Adrenal gland (tissue), 12 donors: ENCODE measurements around the gene TEKTIP1. TPM values are rescaled to one million over a fixed set of nuclear protein-coding genes. Genes with fewer than 3 reads are reported as not detected.
"Not testable (repeated sequence)": the region's sequence is repeated elsewhere in the genome, so short reads cannot be mapped to it uniquely, and the experiment has no call there.

Experiments used
- DNase-seq, 7 donors: peaks; one replicate each; pipeline ENCODE4 v3.0.0-alpha.2; 2019 to 2020
- H3K27ac ChIP-seq, 5 donors: fragments of 200-600 bp; sonication (generic) in 4 of 5; 1 replicate in 3 of 5; 2 replicates in 2 of 5; pipeline versions ENCODE4 v1.5.1 to v1.8.0; 2016 to 2020; ENCODE audit warnings: mild to moderate bottlenecking in 1 of 5
- H3K27me3 ChIP-seq: fragments of 200-600 bp; 2 replicates; pipeline ENCODE4 v1.8.0; 2021
- H3K36me3 ChIP-seq, 2 donors: fragments of 200-600 bp; replicated peaks in 1 of 2; 1 replicate in 1 of 2; 2 replicates in 1 of 2; pipeline versions ENCODE4 v1.5.1 to v1.8.0; 2018 to 2022
- H3K4me1 ChIP-seq, 2 donors: fragments of 200-600 bp; replicated peaks in 1 of 2; 1 replicate in 1 of 2; 2 replicates in 1 of 2; pipeline versions ENCODE4 v1.5.1 to v1.8.0; 2018 to 2021
- H3K4me3 ChIP-seq, 4 donors: fragments of 200-600 bp; sonication (generic) in 3 of 4; one replicate each; pipeline ENCODE4 v1.5.1; 2016 to 2018
- H3K9me3 ChIP-seq, 3 donors: fragments of 200-600 bp; sonication (generic) in 1 of 3; replicated peaks in 1 of 3; 1 replicate in 2 of 3; 2 replicates in 1 of 3; pipeline versions ENCODE4 v1.5.1 to v1.8.0; 2016 to 2021
- POLR2A ChIP-seq, 2 donors: fragments of 450-650 bp; IDR thresholded peaks; one replicate each; pipeline ENCODE4 v1.6.1; 2017; ENCODE audit warnings: antibody characterized with exemption in 2 of 2, mild to moderate bottlenecking in 2 of 2, moderate library complexity in 1 of 2
- WGBS, 4 donors: extraction: QIAGEN DNeasy Blood & Tissue Kit in 2 of 4; methylation state at CpG; one replicate each; pipeline versions ENCODE4 v1.1.5 to v1.1.7; 2013 to 2017; 5-methylcytosine and 5-hydroxymethylcytosine counted together
- intact Hi-C, 2 donors: fragments of 100-400 bp; cut with DNase I; formaldehyde crosslinking; loops; one replicate each; pipeline versions ENCODE4 v1.14.1 to v1.15.0; 2022 to 2023
- polyA plus RNA-seq, 3 donors: library from polyadenylated mRNA; stranded (reverse); fragments of 200-250 nt in 2 of 3; fragments of 350-450 nt in 1 of 3; fragmentation: Illumina TruSeq in 1 of 3; extraction: RNeasy Lipid Tissue Mini Kit (QIAGEN cat#74804) in 1 of 3; gene quantifications; one replicate each; pipeline ENCODE4 v1.2.3, GENCODE V29; 2013 to 2014
- total RNA-seq, 9 donors: library from RNA; depleted of rRNA in 4 of 9; stranded (reverse); fragments of >200 nt in 4 of 9; fragments of 120-200 nt in 1 of 9; fragmentation: NEBNext Ultra II Directional in 1 of 9; extraction: Animal tissue kit (Norgen Biotek cat#: 25700) in 1 of 9; gene quantifications; one replicate each; pipeline versions ENCODE4 v1.1.0 to v1.2.4, GENCODE V29; 2013 to 2023
- TF ChIP-seq, protein P1 (sequence below), 6 experiments: fragments of 450-650 bp in 4 of 6; fragments of 200-600 bp in 2 of 6; sonication (generic) in 1 of 6; IDR thresholded peaks; 1 replicate in 5 of 6; 2 replicates in 1 of 6; pipeline versions ENCODE4 v1.5.1 to v1.8.0; 2016 to 2021; ENCODE audit warnings: antibody characterized with exemption in 6 of 6, mild to moderate bottlenecking in 2 of 6, moderate library complexity in 1 of 6
- donor health status: healthy with polysubstance abuse.
- donor health status: Bipolar disorder and iron deficiency.
- donor health status: DM: yes; HTN: yes; CAD: no.
- donor health status: DM: no; HTN: no; CAD: no.
- donor health status: DM: no; HTN: no; CAD: no.
- donor health status: DM: yes; HTN: yes; CAD: no.

TEKTIP1 gene
- total and polyA plus RNA-seq, 12 donors: 0.68 to 3.6 (median 1.4) TPM; not detected in 5

DNA sequence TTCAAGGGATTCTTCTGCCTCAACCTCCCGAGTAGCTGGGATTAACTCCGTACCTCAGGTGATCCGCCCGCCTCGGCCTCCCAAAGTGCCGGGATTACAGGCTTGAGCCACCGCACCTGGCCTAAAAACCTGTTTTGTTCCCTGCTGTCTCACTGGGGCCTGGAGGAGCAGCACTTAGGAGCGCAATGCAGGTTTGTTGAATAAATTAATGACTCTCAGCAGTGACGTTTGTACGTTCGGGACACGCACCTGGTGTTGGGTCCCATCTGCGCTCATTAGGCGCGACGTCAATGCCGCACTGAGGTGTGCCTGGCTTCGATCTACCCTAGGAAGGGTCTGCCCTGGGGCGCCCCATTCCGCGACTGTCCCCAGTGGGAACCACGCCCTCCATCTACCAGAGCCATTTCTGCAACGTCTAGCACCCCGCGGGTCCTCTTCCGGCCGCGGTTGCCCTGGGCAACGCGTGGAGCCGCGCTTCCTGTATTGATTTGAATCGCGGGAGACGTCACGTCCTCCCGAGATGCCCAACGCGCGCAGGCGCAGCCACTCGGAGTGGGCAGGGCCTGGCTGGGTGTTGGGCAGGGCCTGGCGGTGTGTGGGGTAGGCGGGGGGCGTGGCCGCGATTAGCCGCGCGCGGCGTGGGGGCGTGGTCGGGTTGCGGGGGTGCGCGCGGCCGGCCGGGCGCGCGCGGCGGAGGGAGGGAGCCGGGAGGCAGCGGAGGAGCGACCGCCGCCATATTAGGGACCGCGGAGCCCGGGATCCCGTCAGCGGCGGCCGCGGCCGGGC, 33.2 kb upstream of the TEKTIP1 start, which contains the start of gene FZR1:
Gene FZR1 (plus strand): TSS at position 714 of the 786 bp plus-strand sequence. CDS start 16,679 bp downstream, outside the sequence.
- H3K27ac ChIP-seq: peak within 1 kb of the TSS in 4 of 5 donors; percentile 76 to 97 (median 92)

DNA sequence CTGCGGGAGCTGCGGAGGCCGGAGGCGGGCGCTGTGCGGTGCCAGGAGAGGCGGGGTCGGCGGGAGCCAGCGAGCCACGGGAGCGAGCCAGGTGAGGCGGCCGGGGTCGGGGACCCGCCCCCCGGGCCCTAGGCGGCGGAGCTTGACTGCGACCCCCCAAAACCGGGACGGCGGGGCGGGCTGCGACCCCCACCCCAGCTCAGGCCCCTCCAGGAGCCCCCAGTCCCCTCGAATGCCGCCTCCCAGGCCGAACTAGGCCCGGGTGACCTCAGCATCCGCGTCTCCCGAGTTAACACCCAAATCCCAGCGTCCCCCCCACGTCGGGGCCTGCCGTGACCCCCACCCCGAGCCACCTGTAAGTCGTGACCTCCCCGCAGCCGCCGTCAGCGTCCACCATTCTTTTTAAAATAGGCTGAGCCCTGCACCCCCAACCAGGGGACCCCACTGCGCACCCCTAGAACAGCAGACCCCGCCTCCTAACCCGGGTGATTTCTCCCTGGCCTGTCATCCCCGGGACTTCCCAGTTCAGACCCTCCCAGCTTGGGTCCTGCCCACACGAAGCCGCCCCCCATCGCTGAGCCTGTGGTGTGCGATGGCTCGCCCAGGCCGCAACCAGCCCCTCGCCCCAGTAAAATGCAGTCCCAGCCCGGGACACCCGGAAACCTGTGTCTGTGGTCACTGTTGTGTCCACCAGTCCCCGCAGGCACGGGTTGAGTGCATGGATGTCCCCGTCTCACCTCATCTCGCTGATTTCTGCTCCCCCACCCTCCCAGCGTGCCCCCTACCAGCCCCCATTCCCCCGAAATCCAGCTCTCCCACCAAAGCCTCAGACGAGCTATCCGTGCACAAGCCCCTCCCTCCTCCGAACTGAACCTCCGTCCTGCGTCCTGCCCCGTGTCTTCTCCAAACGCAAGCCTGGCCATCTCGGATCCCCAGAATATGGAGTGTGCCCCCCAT, 32.3 kb upstream of the TEKTIP1 start:
- DNase-seq: peak; percentile 41 to 80 (median 58)
- Histone ChIP-seq H3K36me3 (peaks cover 0 to 14% of the 10 kb centered on the region in 2 donors), H3K27ac (peak overlapping the region in 4 of 5 donors; percentile 72 to 97 (median 92)), H3K9me3 (no peaks in the 10 kb centered on the region), H3K27me3 (no peaks in the 10 kb centered on the region), H3K4me3 (peak overlapping the region; percentile 18 to 99 (median 38)), H3K4me1 (peaks cover 34 to 40% of the 10 kb centered on the region in 2 donors)
- intact Hi-C loops: no loop called here
- TF ChIP-seq, protein P1, sequence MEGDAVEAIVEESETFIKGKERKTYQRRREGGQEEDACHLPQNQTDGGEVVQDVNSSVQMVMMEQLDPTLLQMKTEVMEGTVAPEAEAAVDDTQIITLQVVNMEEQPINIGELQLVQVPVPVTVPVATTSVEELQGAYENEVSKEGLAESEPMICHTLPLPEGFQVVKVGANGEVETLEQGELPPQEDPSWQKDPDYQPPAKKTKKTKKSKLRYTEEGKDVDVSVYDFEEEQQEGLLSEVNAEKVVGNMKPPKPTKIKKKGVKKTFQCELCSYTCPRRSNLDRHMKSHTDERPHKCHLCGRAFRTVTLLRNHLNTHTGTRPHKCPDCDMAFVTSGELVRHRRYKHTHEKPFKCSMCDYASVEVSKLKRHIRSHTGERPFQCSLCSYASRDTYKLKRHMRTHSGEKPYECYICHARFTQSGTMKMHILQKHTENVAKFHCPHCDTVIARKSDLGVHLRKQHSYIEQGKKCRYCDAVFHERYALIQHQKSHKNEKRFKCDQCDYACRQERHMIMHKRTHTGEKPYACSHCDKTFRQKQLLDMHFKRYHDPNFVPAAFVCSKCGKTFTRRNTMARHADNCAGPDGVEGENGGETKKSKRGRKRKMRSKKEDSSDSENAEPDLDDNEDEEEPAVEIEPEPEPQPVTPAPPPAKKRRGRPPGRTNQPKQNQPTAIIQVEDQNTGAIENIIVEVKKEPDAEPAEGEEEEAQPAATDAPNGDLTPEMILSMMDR (IDR thresholded peaks at IDR 0.05): no peak
- peak; percentile 15 to 72 for TF ChIP-seq POLR2A (IDR thresholded peaks at IDR 0.05)
- 0 to 1% (median 1%) methylated on average over 22 to 69 of the region's 69 CpGs for WGBS, 4 donors

More for the DNA sequence above, 33.2 kb upstream of the TEKTIP1 start, which contains the start of gene FZR1:
- H3K36me3 ChIP-seq: peaks cover 0 to 11% of the 10 kb centered on the region in 2 donors
- H3K4me3 ChIP-seq: peak within 1 kb of the TSS; percentile 54 to 99 (median 66)
- no peaks in the 10 kb centered on the region for H3K27me3 ChIP-seq
- H3K9me3 ChIP-seq: no peaks in the 10 kb centered on the region
- intact Hi-C loops: no loop called here
- peak; percentile 98 to 100 (median 99) for DNase-seq
- TF ChIP-seq, protein P1 (IDR thresholded peaks at IDR 0.05): no peak
- TF ChIP-seq POLR2A (IDR thresholded peaks at IDR 0.05): peak in 1 of 2 donors; percentile 91
- WGBS, 4 donors: 1 to 6% (median 2%) methylated on average over 21 to 78 of the region's 79 CpGs
- H3K4me1 ChIP-seq: peaks cover 27 to 41% of the 10 kb centered on the region in 2 donors

GRCh38 chr19:3507371-3508120, 31.4 kb upstream of the TEKTIP1 start:
- H3K4me1 ChIP-seq: peaks cover 42 to 46% of the 10 kb centered on the region in 2 donors
- no peaks in the 10 kb centered on the region for H3K9me3 ChIP-seq
- TF ChIP-seq, protein P1 (IDR thresholded peaks at IDR 0.05): no peak
- no peak for TF ChIP-seq POLR2A (IDR thresholded peaks at IDR 0.05)
- peak overlapping the region in 4 of 5 donors; percentile 15 to 97 (median 92) for H3K27ac ChIP-seq
- intact Hi-C loops: no loop called here
- DNase-seq: peak in 6 of 7 donors; percentile 45 to 77 (median 60)
- H3K36me3 ChIP-seq: peaks cover 0 to 14% of the 10 kb centered on the region in 2 donors
- 22 to 34% (median 27%) methylated on average over 21 to 31 of the region's 31 CpGs for WGBS, 4 donors
- peak overlapping the region in 2 of 4 donors; percentile 50 to 99 for H3K4me3 ChIP-seq
- no peaks in the 10 kb centered on the region for H3K27me3 ChIP-seq

GRCh38 chr19:3508121-3508661, 30.8 kb upstream of the TEKTIP1 start:
- H3K27me3 ChIP-seq, intact Hi-C loops, H3K4me3 ChIP-seq, H3K9me3 ChIP-seq, DNase-seq: not testable (repeated sequence)
- 93 to 95% (median 93%) methylated on average over 17 to 18 of the region's 18 CpGs for WGBS, 4 donors
- peaks cover 0 to 14% of the 10 kb centered on the region in 2 donors for H3K36me3 ChIP-seq
- peak overlapping the region in 3 of 5 donors; percentile 62 to 97 (median 91) for H3K27ac ChIP-seq
- peaks cover 47 to 49% of the 10 kb centered on the region in 2 donors for H3K4me1 ChIP-seq
